ENCODE measurements around the gene ACADL. TPM values are rescaled to one million over a fixed set of nuclear protein-coding genes. Genes with fewer than 3 reads are reported as not detected.

The ACADL gene
- total RNA-seq: 0.29 and 0.66 TPM in 2 replicates

DNA sequence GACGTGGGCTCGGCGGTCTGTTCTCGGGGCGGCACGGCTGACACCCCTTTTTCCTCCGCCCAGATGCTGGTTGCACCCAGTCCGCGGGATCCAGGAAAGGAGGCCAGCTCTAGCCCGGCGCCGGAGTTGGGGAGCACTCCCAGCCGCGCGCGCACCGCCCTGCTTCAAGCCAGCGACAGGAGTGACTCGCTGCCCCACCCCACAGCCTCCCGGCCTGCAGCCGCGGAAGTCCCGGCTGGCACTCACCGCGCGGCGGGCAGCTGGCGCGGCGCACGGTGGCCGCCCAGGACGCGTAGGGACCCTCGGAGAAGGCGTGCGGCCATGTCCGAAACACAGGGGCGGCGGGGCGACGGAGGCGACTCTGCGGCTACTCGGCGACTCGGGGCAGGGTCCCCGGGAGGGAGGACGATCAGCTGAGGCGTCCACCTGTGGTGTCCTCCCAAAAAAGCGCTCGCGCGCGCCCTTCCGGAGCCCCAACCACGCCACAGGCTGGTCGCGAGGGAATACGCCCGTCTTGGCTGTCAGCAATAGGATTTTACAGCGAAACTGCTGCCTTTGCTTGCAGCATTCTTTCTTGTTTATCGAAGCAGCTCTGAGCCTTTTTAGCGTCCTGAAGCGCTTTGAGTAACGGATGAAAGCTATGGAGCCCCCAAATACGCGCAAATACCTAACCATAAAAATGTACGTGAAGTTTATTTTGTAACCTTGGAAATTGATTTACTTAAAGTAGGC is at the start of gene ACADL:
ACADL (minus strand) TSS at position 507 of the 732 bp plus-strand sequence; CDS start at position 323, 184 bp downstream.

DNA sequence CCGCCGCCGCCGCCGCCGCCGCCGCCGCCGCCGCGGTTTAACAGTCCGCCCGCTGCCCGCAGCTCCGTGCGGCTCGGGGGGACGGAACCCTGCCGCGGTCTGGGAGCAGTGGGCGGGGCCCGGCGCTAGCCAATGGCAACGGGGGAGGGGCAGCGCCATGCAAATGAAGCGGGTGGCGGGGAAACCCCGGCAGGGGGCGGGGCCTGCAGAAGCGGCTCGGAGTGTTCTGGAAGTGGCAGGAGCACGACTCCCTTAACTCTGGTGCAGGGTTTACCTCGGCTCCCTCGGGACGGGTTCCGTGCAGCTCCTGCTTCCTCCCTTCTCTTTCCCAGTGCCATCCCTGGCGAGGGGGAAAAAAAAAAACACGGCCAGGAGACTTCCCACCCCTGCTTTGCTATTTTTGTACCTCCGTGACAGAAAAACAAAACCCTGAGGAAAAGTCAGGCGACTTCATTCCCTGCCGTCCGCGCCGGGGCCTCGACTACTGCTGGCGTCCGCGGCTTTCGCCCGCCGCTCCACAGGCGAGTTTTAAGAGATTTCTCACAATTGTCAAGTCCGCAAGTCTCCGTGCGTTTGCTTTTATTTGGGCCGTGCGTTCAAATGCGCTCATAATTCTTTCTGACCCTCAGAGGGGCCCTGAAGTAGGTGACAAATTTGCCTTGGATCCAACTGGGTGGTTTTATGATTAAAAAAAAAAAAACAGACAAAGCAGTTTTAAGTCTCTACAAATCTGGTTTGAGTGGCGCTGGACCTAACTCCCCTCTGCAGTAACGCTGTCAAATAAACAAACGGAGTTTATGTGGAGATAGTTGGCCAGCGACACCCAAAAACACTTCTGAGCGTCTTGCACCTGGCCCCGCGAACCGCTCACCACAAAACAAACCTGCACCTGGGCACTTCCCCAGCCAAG is 53.7 kb downstream of the ACADL start, which contains the start of gene KANSL1L:
KANSL1L (minus strand) TSS at position 101 of the 910 bp plus-strand sequence. CDS start 16,827 bp downstream, outside the sequence.

Other genes starting within 250 kb of the ACADL start
- gene RPE, start 222.8 kb downstream of the ACADL start, total RNA-seq: 104 and 110 TPM in 2 replicates
- 19.4 and 27.3 TPM in 2 replicates for gene KANSL1L, start 54.0 kb downstream of the ACADL start, total RNA-seq
- gene MYL1, start 89.7 kb upstream of the ACADL start, total RNA-seq: not detected in 2 replicates

Data from smooth muscle cell of trachea (primary cell).